GM23248 (cell line): ENCODE measurements around the gene C10orf105.

Experiments
- EZH2 ChIP-seq: fragments of 200-600 bp; sonication (generic); IDR thresholded peaks from 2 replicates; pipeline ENCODE4 v1.6.1; 2018; ENCODE audit warnings: antibody characterized with exemption, mild to moderate bottlenecking; ENCODE audit not compliant: insufficient read depth, poor library complexity, severe bottlenecking
- EZH2phosphoT487 ChIP-seq: fragments of 200-600 bp; sonication (generic); IDR thresholded peaks from 2 replicates; pipeline ENCODE4 v1.6.1; 2018; ENCODE audit warnings: antibody characterized with exemption, moderate library complexity, mild to moderate bottlenecking, low read depth; ENCODE audit not compliant: insufficient read depth

- TF ChIP-seq EZH2phosphoT487: no peak
- no peak for TF ChIP-seq EZH2
Observed at GRCh38 chr10:71754562-71754961, 35.0 kb upstream of the C10orf105 start.
